ENCODE measurements around the gene USP6NL.

USP6NL gene

GRCh38 chr10:11560076-11560709, 51.3 kb downstream of the USP6NL start:
- H3K9ac ChIP-seq (ENCODE audit: low read depth, low read length), result no peak overlapping the region
- H3K4me3 ChIP-seq (ENCODE audit: low read depth, low read length), result no peak overlapping the region
- H3K4me1 ChIP-seq (ENCODE audit: control insufficient read depth, insufficient read depth, low read length), result no peaks in the 10 kb centered on the region
- H3K36me3 ChIP-seq (ENCODE audit: control insufficient read depth, insufficient read depth, low read length), result no peaks in the 10 kb centered on the region
- H3K27me3 ChIP-seq (ENCODE audit: control insufficient read depth, insufficient read depth, low read length), result no peaks in the 10 kb centered on the region
- no peaks in the 10 kb centered on the region for H3K9me3 ChIP-seq (ENCODE audit: control insufficient read depth, insufficient read depth, low read length)

- H3K36me3 ChIP-seq (ENCODE audit: control insufficient read depth, insufficient read depth, low read length), result no peaks in the 10 kb centered on the region
- H3K9ac ChIP-seq (ENCODE audit: low read depth, low read length), result no peak overlapping the region
- no peaks in the 10 kb centered on the region for H3K4me1 ChIP-seq (ENCODE audit: control insufficient read depth, insufficient read depth, low read length)
- H3K4me3 ChIP-seq (ENCODE audit: low read depth, low read length), result no peak overlapping the region
- no peaks in the 10 kb centered on the region for H3K9me3 ChIP-seq (ENCODE audit: control insufficient read depth, insufficient read depth, low read length)
- no peaks in the 10 kb centered on the region for H3K27me3 ChIP-seq (ENCODE audit: control insufficient read depth, insufficient read depth, low read length)
These were observed 53.5 kb downstream of the USP6NL start for GRCh38 chr10:11557967-11558366.

GRCh38 chr10:11557513-11557912, 53.9 kb downstream of the USP6NL start:
- H3K27me3 ChIP-seq (ENCODE audit: control insufficient read depth, insufficient read depth, low read length), result no peaks in the 10 kb centered on the region
- H3K9me3 ChIP-seq (ENCODE audit: control insufficient read depth, insufficient read depth, low read length), result no peaks in the 10 kb centered on the region
- no peak overlapping the region for H3K4me3 ChIP-seq (ENCODE audit: low read depth, low read length)
- no peaks in the 10 kb centered on the region for H3K36me3 ChIP-seq (ENCODE audit: control insufficient read depth, insufficient read depth, low read length)
- no peak overlapping the region for H3K9ac ChIP-seq (ENCODE audit: low read depth, low read length)
- H3K4me1 ChIP-seq (ENCODE audit: control insufficient read depth, insufficient read depth, low read length), result peaks cover under 1% of the 10 kb centered on the region

GRCh38 chr10:11555556-11555955, 55.9 kb downstream of the USP6NL start:
- Histone ChIP-seq H3K27me3 (ENCODE audit: control insufficient read depth, insufficient read depth, low read length) (no peaks in the 10 kb centered on the region), H3K4me3 (ENCODE audit: low read depth, low read length) (no peak overlapping the region), H3K36me3 (ENCODE audit: control insufficient read depth, insufficient read depth, low read length) (no peaks in the 10 kb centered on the region), H3K9me3 (ENCODE audit: control insufficient read depth, insufficient read depth, low read length) (no peaks in the 10 kb centered on the region), H3K9ac (ENCODE audit: low read depth, low read length) (no peak overlapping the region), H3K4me1 (ENCODE audit: control insufficient read depth, insufficient read depth, low read length) (peaks cover 6% of the 10 kb centered on the region)

DNA sequence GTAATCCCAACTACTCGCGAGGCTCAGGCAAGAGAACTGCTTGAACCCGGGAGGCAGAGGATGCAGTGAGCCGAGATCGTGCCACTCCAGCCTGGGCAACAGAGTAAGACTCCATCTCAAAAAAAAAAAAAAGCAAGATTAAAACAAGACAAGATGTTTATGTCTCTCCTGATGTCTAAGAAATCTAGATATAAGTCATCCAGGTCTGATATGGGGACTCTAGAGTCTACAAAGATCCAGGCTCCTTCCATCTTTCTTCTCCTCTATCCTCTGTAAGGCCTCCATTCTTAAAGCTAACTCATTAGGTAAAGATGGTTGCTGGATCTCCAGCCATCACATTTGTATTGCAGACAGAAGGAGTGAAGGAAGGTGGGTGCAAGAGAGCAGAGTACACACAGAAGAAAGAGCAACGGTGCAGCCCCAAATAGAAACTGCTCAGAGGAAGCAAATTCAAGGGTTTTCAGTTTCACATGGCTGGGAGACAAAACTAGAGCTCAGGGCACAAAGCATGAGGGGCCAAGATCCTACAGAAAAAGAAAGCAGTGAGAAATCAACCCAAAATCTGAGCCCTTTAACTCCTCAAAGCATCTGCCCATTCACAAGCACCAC, 57.6 kb downstream of the USP6NL start:
- Histone ChIP-seq H3K4me3 (ENCODE audit: low read depth, low read length) (no peak overlapping the region), H3K36me3 (ENCODE audit: control insufficient read depth, insufficient read depth, low read length) (no peaks in the 10 kb centered on the region), H3K4me1 (ENCODE audit: control insufficient read depth, insufficient read depth, low read length) (peaks cover 6% of the 10 kb centered on the region), H3K9me3 (ENCODE audit: control insufficient read depth, insufficient read depth, low read length) (no peaks in the 10 kb centered on the region), H3K27me3 (ENCODE audit: control insufficient read depth, insufficient read depth, low read length) (no peaks in the 10 kb centered on the region), H3K9ac (ENCODE audit: low read depth, low read length) (no peak overlapping the region)

GRCh38 chr10:11551916-11552602, 59.4 kb downstream of the USP6NL start:
- Histone ChIP-seq H3K4me1 (ENCODE audit: control insufficient read depth, insufficient read depth, low read length) (peaks cover 6% of the 10 kb centered on the region), H3K4me3 (ENCODE audit: low read depth, low read length) (no peak overlapping the region), H3K27me3 (ENCODE audit: control insufficient read depth, insufficient read depth, low read length) (no peaks in the 10 kb centered on the region), H3K9me3 (ENCODE audit: control insufficient read depth, insufficient read depth, low read length) (no peaks in the 10 kb centered on the region), H3K36me3 (ENCODE audit: control insufficient read depth, insufficient read depth, low read length) (no peaks in the 10 kb centered on the region), H3K9ac (ENCODE audit: low read depth, low read length) (no peak overlapping the region)

DNA sequence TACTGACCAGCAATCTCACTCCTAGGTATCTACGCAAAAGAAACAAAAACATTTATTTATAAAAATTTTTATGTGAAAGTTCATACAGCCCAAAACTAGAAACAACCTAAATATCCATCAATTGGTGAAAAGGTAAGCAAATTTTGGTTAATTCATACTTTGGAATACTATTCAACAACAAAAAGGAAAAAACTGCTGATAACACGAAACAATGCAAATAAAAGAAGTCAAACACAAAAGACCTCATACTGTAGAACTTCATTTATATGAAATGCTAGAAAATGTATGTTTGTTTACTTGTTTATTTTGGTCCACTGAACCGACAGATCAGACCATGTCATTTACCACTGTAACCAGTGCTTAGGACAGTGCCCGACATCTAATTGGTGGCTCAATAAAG, 60.3 kb downstream of the USP6NL start:
- Histone ChIP-seq H3K4me1 (ENCODE audit: control insufficient read depth, insufficient read depth, low read length) (peaks cover 6% of the 10 kb centered on the region), H3K4me3 (ENCODE audit: low read depth, low read length) (no peak overlapping the region), H3K27me3 (ENCODE audit: control insufficient read depth, insufficient read depth, low read length) (no peaks in the 10 kb centered on the region), H3K36me3 (ENCODE audit: control insufficient read depth, insufficient read depth, low read length) (no peaks in the 10 kb centered on the region), H3K9ac (ENCODE audit: low read depth, low read length) (no peak overlapping the region), H3K9me3 (ENCODE audit: control insufficient read depth, insufficient read depth, low read length) (no peaks in the 10 kb centered on the region)

- H3K27me3 ChIP-seq (ENCODE audit: control insufficient read depth, insufficient read depth, low read length), result no peaks in the 10 kb centered on the region
- H3K36me3 ChIP-seq (ENCODE audit: control insufficient read depth, insufficient read depth, low read length), result no peaks in the 10 kb centered on the region
- H3K9me3 ChIP-seq (ENCODE audit: control insufficient read depth, insufficient read depth, low read length), result no peaks in the 10 kb centered on the region
- no peak overlapping the region for H3K9ac ChIP-seq (ENCODE audit: low read depth, low read length)
- peaks cover 6% of the 10 kb centered on the region for H3K4me1 ChIP-seq (ENCODE audit: control insufficient read depth, insufficient read depth, low read length)
- H3K4me3 ChIP-seq (ENCODE audit: low read depth, low read length), result no peak overlapping the region
These were observed 62.7 kb downstream of the USP6NL start for GRCh38 chr10:11548768-11549099.

DNA sequence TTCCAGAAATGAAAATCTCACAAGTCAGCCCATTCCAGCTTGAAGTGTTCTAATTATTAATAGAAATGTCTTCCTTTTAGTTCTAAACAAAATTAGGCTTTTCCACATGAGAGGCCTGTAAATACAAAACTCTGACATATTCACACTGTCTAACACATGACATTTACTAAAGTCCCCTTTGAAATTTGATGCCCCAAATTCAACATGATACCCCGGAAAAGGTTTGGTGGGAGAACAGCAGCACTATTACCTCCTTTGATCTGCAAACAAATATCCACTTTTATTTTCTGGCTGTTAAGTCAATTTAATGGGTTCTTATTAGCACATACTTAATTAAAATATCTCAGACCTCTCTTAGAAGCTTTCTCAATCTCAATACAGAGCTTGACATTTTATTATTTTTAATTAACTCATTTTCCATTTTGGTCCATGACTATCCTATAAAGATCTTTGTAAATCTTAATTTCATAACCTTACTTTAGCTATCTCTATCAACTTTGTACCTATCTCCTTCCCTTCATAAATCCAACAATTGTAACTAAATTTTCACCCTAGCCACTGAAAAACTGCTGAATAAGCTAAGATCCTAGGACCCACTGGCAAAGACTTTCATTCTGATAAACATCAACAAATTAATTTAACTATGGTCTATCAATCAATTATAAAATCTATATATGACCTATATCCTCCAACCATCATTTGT, 63.2 kb downstream of the USP6NL start:
- Histone ChIP-seq H3K9ac (ENCODE audit: low read depth, low read length) (no peak overlapping the region), H3K4me3 (ENCODE audit: low read depth, low read length) (no peak overlapping the region), H3K27me3 (ENCODE audit: control insufficient read depth, insufficient read depth, low read length) (no peaks in the 10 kb centered on the region), H3K36me3 (ENCODE audit: control insufficient read depth, insufficient read depth, low read length) (no peaks in the 10 kb centered on the region), H3K4me1 (ENCODE audit: control insufficient read depth, insufficient read depth, low read length) (peaks cover 6% of the 10 kb centered on the region), H3K9me3 (ENCODE audit: control insufficient read depth, insufficient read depth, low read length) (no peaks in the 10 kb centered on the region)

- Histone ChIP-seq H3K4me3 (ENCODE audit: low read depth, low read length) (no peak overlapping the region), H3K9ac (ENCODE audit: low read depth, low read length) (no peak overlapping the region), H3K9me3 (ENCODE audit: control insufficient read depth, insufficient read depth, low read length) (no peaks in the 10 kb centered on the region), H3K4me1 (ENCODE audit: control insufficient read depth, insufficient read depth, low read length) (no peaks in the 10 kb centered on the region), H3K27me3 (ENCODE audit: control insufficient read depth, insufficient read depth, low read length) (no peaks in the 10 kb centered on the region), H3K36me3 (ENCODE audit: control insufficient read depth, insufficient read depth, low read length) (no peaks in the 10 kb centered on the region)
These were observed 64.9 kb downstream of the USP6NL start for GRCh38 chr10:11546581-11546980.

- Histone ChIP-seq H3K4me3 (ENCODE audit: low read depth, low read length) (no peak overlapping the region), H3K4me1 (ENCODE audit: control insufficient read depth, insufficient read depth, low read length) (no peaks in the 10 kb centered on the region), H3K36me3 (ENCODE audit: control insufficient read depth, insufficient read depth, low read length) (no peaks in the 10 kb centered on the region), H3K9me3 (ENCODE audit: control insufficient read depth, insufficient read depth, low read length) (no peaks in the 10 kb centered on the region), H3K27me3 (ENCODE audit: control insufficient read depth, insufficient read depth, low read length) (no peaks in the 10 kb centered on the region), H3K9ac (ENCODE audit: low read depth, low read length) (no peak overlapping the region)
These were observed 70.2 kb downstream of the USP6NL start for GRCh38 chr10:11541296-11541695.

All from iPS-15b (cell line).